ENCODE results near the gene SAMD9. TPM values are rescaled to one million over a fixed set of nuclear protein-coding genes. Genes with fewer than 3 reads are reported as not detected.

SAMD9 gene
- polyA plus RNA-seq, 1 donor (not counting 4 experiments of a cell fraction or from before 2014, with no cell fraction given) = 26.8 TPM

DNA sequence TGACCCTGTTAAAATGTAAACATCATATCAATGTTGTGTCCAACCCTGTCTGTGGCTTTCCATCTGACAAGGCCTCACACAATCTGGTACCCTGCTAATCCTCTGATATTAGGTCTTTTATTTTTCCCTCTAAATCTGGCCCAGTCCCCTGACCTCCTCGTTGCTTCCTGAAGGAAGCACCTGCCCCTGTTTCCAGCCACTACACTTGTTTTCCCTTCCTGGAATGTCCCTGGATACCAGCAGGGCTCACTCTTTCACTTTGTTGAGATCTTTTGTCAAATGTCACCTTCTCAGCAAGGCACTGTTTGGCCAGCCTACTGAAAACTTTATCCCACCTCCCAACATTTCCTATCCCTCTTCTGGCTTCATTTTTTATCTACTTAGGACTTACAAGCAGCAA is 28.3 kb upstream of the SAMD9 start:
- no peak for FAIRE-seq
- Histone ChIP-seq H3K27ac (ENCODE audit: control insufficient read depth, insufficient read depth, low read length) (no peak overlapping the region), H2AFZ (ENCODE audit: control insufficient read depth, low read length) (no peak overlapping the region), H3K9ac (ENCODE audit: control insufficient read depth, extremely low read depth, insufficient read depth, low read length) (no peak overlapping the region), H3K36me3 (ENCODE audit: control insufficient read depth in 2 of 2, extremely low read depth in 1 of 2, insufficient read depth in 2 of 2, low read length in 2 of 2) (no peaks in the 10 kb centered on the region), H3K4me3 (ENCODE audit: control insufficient read depth in 2 of 3, extremely low read depth in 1 of 3, insufficient read depth in 2 of 3, low read depth in 1 of 3, low read length in 3 of 3) (no peak overlapping the region), H4K20me1 (ENCODE audit: control insufficient read depth, extremely low read depth, insufficient read depth, low read length) (no peaks in the 10 kb centered on the region), H3K4me2 (ENCODE audit: control insufficient read depth, extremely low read depth, insufficient read depth, low read depth, low read length) (no peak overlapping the region), H3K27me3 (ENCODE audit: control insufficient read depth, extremely low read depth, insufficient read depth, low read length) (no peaks in the 10 kb centered on the region), H3K79me2 (ENCODE audit: control insufficient read depth, insufficient read depth, low read length) (no peaks in the 10 kb centered on the region), H3K4me1 (ENCODE audit: control insufficient read depth, extremely low read depth, insufficient read depth, low read length) (peaks cover 3% of the 10 kb centered on the region), H3K9me1 (ENCODE audit: control insufficient read depth, extremely low read depth, insufficient read depth, low read length) (no peaks in the 10 kb centered on the region), H3K9me3 (ENCODE audit: control insufficient read depth, low read depth, low read length) (no peaks in the 10 kb centered on the region)
- no peak for DNase-seq (ENCODE audit: low read depth, low spot score)
- dilution Hi-C loops (cut with MboI; ENCODE audit: extremely low pct_ligation_motif_present, low sequenced_read_pairs) = no loop called here
- TF ChIP-seq, protein P1, sequence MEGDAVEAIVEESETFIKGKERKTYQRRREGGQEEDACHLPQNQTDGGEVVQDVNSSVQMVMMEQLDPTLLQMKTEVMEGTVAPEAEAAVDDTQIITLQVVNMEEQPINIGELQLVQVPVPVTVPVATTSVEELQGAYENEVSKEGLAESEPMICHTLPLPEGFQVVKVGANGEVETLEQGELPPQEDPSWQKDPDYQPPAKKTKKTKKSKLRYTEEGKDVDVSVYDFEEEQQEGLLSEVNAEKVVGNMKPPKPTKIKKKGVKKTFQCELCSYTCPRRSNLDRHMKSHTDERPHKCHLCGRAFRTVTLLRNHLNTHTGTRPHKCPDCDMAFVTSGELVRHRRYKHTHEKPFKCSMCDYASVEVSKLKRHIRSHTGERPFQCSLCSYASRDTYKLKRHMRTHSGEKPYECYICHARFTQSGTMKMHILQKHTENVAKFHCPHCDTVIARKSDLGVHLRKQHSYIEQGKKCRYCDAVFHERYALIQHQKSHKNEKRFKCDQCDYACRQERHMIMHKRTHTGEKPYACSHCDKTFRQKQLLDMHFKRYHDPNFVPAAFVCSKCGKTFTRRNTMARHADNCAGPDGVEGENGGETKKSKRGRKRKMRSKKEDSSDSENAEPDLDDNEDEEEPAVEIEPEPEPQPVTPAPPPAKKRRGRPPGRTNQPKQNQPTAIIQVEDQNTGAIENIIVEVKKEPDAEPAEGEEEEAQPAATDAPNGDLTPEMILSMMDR (optimal IDR thresholded peaks at IDR 0.05 in 1 of 3, IDR thresholded peaks at IDR 0.05 in 1 of 3, conservative IDR thresholded peaks at IDR 0.05 in 1 of 3; ENCODE audit: extremely low read depth in 1 of 3, insufficient read depth in 2 of 3, low read length in 3 of 3) = no peak
- no peak for TF ChIP-seq EZH2 (IDR thresholded peaks at IDR 0.05; ENCODE audit: low read length)

DNA sequence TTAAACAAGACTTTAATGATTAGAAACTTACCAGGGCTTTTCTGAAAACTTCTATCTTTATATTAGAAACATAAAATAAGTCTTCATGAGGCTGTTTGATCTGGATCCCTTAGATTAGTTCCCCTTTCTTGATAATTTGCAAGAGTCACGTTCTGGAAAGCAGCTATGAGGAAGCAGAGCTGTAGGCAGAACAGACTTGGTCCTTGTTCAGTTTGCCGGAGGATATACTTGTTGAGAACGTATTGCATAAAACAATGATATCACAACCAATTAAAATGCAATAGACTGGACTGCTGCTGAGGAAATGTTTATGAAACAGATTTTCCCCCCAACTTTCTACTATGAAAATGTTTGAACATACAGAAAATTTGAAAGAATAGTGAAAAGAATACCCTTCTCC is 27.6 kb upstream of the SAMD9 start:
- peaks cover 3% of the 10 kb centered on the region for H3K4me1 ChIP-seq (ENCODE audit: control insufficient read depth, extremely low read depth, insufficient read depth, low read length)
- dilution Hi-C loops (cut with MboI; ENCODE audit: extremely low pct_ligation_motif_present, low sequenced_read_pairs) = no loop called here
- no peak for TF ChIP-seq EZH2 (IDR thresholded peaks at IDR 0.05; ENCODE audit: low read length)
- TF ChIP-seq, protein P1 (optimal IDR thresholded peaks at IDR 0.05 in 1 of 3, IDR thresholded peaks at IDR 0.05 in 1 of 3, conservative IDR thresholded peaks at IDR 0.05 in 1 of 3; ENCODE audit: extremely low read depth in 1 of 3, insufficient read depth in 2 of 3, low read length in 3 of 3) = no peak
- DNase-seq (ENCODE audit: low read depth, low spot score) (no peak), FAIRE-seq (no peak)
- H3K36me3 ChIP-seq (ENCODE audit: control insufficient read depth in 2 of 2, extremely low read depth in 1 of 2, insufficient read depth in 2 of 2, low read length in 2 of 2) = no peaks in the 10 kb centered on the region
- H3K27me3 ChIP-seq (ENCODE audit: control insufficient read depth, extremely low read depth, insufficient read depth, low read length) = no peaks in the 10 kb centered on the region
- H3K4me2 ChIP-seq (ENCODE audit: control insufficient read depth, extremely low read depth, insufficient read depth, low read depth, low read length) = no peak overlapping the region
- H4K20me1 ChIP-seq (ENCODE audit: control insufficient read depth, extremely low read depth, insufficient read depth, low read length) = no peaks in the 10 kb centered on the region
- no peak overlapping the region for H3K9ac ChIP-seq (ENCODE audit: control insufficient read depth, extremely low read depth, insufficient read depth, low read length)
- H3K79me2 ChIP-seq (ENCODE audit: control insufficient read depth, insufficient read depth, low read length) = no peaks in the 10 kb centered on the region
- H2AFZ ChIP-seq (ENCODE audit: control insufficient read depth, low read length) = no peak overlapping the region
- no peak overlapping the region for H3K4me3 ChIP-seq (ENCODE audit: control insufficient read depth in 2 of 3, extremely low read depth in 1 of 3, insufficient read depth in 2 of 3, low read depth in 1 of 3, low read length in 3 of 3)
- H3K9me1 ChIP-seq (ENCODE audit: control insufficient read depth, extremely low read depth, insufficient read depth, low read length) = no peaks in the 10 kb centered on the region
- H3K27ac ChIP-seq (ENCODE audit: control insufficient read depth, insufficient read depth, low read length) = no peak overlapping the region
- no peaks in the 10 kb centered on the region for H3K9me3 ChIP-seq (ENCODE audit: control insufficient read depth, low read depth, low read length)

Data from keratinocyte (primary cell).